NCI-H2107 treated with DMSO at 0.1 percent for 48 hours (cell line): ENCODE results near the gene TRIM69.
"Not testable (repeated sequence)": the region's sequence is repeated elsewhere in the genome, so short reads cannot be mapped to it uniquely, and the experiment has no call there.

Experiments
- DNase-seq: peaks from one replicate; lab custom pipeline; 2025; ENCODE audit not compliant: unreplicated experiment; lab: John Stamatoyannopoulos, UW

The TRIM69 gene

DNA sequence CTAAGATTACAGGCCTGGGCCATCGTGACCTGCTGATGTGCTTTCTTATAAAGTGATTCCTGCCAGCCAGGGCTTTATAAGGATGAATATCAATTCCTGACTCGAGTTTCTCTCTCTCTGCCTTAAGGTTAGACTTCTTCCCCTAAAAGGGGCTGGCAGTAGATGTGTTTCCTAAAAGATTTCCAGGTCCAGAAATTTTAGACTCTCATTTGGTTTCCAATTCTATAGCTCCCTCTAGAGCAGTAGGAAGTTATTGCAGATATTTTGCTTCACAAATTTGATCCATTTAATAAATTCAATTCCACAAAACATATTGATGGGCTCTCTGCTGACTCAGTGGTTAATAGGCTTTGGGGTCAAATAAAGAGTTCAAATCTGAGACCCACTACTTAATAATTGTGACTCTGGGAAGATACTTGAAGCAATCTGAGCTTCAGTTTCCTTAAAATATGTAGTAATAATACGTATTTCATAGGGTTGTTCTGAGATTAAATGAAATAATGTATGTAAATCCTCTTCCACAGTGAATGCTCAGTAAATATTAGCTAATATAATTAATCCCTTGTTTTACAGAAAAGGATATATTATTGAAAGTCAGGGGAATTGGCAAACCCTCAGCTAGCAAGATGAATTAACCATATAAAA lies 2.1 kb downstream of the TRIM69 start:
- DNase-seq: peak; percentile 17

GRCh38 chr15:44739222-44739847 lies 3.0 kb downstream of the TRIM69 start:
- DNase-seq: not testable (repeated sequence)

GRCh38 chr15:44743454-44743853 lies 7.1 kb downstream of the TRIM69 start:
- not testable (repeated sequence) for DNase-seq

GRCh38 chr15:44753345-44753744 lies 17.0 kb downstream of the TRIM69 start:
- no peak for DNase-seq

DNA sequence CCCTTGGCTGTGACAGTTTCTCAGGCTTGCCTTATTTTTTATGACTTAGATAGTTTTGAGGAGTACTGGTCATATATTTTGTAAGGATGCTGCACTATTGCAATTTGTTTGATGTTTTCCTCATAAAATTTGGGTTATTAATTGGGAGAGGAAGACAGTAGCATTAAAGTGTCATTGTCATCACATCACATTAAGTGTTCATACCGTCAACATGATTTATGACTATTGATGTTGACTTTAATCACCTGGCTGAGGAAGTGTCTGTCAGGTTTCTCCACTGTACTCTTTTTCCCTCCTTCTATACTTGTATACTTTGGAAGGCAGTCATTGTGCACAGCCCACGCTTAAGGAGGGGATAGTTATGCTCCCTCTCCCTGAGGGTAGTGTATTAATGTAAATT lies 26.9 kb downstream of the TRIM69 start:
- no peak for DNase-seq

DNA sequence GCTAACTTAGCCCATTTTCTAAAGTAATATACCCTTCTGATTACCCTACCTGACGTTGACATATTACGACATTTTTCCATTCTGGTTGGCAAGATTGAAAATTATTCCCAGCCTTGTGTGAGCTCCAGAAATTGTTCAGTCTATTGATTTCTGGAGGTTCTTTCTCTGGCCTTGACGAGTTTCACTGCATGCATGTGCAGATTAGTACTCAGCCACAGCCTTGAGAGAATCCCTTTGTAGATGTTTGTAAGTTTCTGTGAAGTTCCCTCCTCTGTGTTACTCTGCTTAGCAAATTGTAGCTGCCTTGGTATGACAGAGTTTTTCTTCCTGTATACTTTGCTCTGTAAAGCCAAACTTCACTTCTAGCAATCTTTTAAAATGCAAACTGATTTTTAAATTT lies 27.5 kb downstream of the TRIM69 start:
- no peak for DNase-seq

- no peak for DNase-seq
These were observed 28.7 kb downstream of the TRIM69 start for GRCh38 chr15:44765036-44765435.

- DNase-seq: no peak
These were observed 33.2 kb downstream of the TRIM69 start for GRCh38 chr15:44769521-44769920.

- DNase-seq: not testable (repeated sequence)
These were observed 34.4 kb downstream of the TRIM69 start for GRCh38 chr15:44770715-44771114.

DNA sequence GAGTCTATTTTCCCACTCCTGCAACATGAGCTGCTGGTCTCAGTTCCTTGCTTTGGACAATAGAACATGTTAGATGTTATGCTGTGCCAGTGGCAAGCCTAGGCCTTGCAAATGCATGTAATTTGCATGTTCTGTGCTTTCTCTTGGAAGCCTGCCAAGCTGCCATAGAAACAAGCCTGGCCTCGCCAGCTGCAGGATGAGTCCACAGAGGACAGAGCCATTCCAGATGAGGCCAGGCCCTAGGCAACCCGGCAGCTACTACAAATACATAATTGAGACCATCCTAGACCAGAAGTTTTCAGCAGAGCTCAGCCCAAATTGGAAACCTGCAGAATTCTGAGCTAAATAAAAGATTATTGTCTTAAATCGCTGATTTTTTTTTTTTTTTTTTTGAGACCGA lies 39.6 kb downstream of the TRIM69 start:
- DNase-seq: no peak

DNA sequence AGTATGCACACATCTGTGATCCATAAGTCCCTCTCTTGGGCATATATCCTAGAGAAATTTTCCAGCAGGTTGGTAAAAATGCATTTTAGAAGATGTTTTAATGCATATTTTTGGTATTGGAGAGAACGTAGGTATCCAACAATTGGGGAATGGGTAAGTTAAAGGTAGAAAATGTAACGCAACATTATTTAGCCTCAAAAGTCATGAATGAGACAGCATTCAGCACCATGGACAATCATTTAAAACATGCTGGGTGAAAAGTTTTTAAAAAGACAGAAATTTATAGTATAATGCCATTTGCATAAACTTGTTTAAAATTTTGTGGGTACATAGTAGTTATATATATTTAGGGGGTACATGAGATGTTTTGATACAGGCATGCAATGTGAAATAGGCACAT lies 43.4 kb downstream of the TRIM69 start:
- DNase-seq: no peak

DNA sequence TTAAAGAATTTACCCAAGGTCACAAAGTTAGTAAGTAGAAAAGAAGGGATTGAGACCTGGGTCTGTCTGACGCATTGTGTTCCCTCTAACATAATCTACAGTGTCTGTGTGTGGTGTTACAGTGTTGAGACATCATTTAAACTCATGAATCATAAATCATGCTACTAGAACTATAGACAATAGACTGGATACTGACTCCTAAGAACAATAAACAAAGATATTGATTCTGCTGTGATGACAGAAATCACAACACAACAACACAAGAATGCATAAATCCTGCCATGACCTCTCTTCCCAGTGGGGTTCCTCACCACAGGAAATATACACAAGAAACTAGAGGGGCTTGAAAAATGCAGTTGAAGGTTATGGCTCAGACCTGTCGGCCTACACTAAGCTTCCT lies 44.3 kb downstream of the TRIM69 start:
- no peak for DNase-seq

DNA sequence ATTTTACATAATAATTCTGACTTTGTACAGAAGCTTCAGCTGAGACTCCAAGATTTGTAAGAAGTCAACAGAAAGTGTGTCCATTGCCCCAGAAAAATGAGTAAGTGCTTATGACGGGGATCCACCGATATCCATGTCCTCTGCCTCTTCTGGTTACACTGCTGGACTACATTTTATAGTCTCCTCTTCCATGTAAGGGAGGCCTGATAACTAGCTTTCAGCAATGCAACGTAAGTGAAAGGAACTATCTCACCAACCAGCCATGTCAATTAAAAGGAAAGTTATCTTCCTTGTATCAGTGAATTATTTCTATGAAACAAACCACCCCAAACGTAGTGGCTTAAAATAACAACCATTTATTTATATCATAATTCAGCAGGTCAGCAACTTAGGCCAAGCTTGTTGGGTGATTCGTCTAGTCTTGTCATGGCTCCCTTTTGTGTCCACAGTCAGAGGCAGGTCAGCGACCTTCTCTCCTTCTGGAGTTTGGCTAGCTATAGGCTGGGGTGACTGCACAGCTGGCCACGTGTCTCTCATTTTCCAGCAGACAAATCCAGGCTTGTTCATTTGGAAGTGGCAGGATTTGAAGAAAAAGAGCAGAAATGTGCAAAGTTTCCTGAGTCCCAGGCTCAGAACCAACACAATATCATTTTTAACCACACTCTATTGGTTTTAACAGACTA lies 44.9 kb downstream of the TRIM69 start:
- no peak for DNase-seq

DNA sequence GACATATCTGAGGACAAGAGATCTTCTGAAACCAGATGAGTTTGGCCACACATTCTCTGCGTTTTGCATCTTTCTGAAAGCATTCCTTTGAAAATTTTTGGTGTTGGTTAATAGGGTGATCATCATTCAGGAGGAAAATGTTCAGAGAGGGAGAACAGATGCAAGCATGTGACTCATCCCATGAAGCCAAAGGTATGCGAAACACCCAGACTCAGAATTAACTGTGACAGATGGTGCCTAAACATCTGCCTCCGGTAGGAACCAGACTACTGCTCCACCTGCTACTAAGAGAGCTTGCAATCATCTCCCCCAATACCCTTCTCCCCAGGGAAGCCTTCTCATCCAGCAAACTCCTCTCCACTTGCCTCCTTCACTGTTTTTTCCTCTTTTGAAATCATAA lies 46.2 kb downstream of the TRIM69 start:
- DNase-seq: no peak

GRCh38 chr15:44784918-44785274 lies 48.6 kb downstream of the TRIM69 start:
- DNase-seq: not testable (repeated sequence)

DNA sequence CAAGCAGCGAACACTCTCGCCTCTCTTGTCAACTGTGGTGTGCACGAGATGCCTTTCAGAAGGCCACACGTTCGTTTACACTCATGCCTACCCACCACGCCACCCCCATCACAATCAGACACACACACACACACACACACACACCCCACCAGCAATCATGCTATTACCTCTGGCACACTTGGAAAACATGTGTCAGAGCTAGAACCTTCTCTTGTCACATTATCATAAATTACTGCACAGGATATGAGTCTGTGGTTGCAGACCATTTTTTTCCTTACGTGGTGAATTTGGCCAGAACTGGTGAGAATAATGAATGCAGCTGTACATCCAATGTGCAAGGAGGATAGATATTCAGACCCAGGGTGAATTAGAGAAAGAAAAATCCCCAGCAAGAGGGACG lies 52.4 kb downstream of the TRIM69 start:
- no peak for DNase-seq

DNA sequence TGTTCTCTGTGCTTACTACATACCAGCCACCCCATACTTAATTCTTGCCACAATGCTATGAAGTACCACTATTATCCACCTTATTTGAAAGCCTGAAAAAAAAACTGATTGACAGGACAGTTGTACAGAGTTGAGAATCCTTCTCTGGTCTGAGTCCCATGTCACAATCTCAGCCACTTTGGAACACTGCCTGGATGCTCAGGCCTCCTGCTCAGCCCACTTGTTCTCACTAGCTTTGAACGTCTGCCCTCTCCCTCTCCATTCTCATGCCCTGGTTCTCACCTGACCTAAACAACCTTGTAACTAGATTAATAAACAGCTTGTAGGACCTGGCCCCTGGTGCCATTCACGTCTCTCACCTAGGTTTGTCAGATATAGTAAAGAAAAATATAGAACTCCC lies 53.9 kb downstream of the TRIM69 start:
- no peak for DNase-seq

GRCh38 chr15:44790656-44791055 lies 54.3 kb downstream of the TRIM69 start:
- DNase-seq: no peak

- DNase-seq: no peak
These were observed 56.4 kb downstream of the TRIM69 start for GRCh38 chr15:44792715-44793114.

GRCh38 chr15:44794072-44794471 lies 57.7 kb downstream of the TRIM69 start:
- DNase-seq: no peak

DNA sequence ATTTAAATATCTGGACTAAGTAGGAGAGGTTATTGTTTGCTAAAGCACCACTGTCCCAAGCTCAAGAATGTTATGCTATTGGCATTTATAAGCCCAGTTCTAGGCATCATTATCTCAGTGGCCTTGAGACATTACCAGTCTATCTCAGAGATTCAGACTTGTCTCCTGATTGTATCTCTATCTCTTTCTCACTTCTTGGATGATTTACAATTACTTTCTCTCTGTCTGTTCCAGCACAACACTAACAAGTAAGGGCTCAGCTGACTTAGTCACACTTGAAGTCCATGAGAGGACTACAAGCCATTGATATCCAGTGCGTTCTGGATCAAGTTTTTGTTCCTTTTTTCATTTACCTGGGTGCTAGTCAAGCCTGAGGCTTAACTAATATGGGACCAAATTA lies 60.2 kb downstream of the TRIM69 start:
- DNase-seq: no peak

DNA sequence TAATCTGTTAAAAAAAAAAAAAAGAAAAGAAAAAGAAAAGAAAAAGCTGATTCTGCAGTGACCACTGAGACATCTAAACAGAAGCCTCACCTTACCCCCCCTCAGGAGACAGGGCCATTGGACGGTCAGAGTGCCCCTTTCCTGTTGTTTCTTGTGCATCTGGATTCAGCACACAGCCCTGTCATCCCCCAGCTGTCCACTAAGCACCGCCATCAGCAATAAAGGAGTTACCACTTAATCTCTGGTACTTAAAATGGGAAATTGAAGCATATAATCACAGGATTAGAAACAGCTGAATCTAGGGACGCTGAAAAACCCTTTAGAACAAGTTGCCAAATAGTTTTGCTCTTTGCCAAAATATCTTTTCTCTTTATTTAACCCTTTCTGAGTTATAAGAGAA lies 62.5 kb downstream of the TRIM69 start:
- DNase-seq: no peak

DNA sequence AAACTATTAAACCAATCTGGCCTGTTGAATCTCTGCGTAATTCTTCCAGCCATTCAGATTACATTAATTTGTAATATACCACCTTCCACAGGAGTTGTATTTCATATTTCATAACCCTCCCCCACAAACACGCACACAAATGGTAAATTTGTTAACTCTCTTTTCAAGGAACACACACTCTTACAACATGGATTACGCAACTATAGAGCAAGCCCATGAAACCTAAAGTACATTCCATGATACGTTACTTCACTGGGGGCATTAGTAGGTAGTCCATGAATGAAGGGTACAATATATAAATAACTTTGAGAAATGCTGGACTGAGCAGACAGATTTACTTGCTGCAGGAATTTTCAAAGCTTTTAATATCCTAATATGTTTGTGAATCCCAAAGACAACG lies 65.0 kb downstream of the TRIM69 start:
- no peak for DNase-seq
